ENCODE measurements around the gene PGBD1.

PGBD1 gene

DNA sequence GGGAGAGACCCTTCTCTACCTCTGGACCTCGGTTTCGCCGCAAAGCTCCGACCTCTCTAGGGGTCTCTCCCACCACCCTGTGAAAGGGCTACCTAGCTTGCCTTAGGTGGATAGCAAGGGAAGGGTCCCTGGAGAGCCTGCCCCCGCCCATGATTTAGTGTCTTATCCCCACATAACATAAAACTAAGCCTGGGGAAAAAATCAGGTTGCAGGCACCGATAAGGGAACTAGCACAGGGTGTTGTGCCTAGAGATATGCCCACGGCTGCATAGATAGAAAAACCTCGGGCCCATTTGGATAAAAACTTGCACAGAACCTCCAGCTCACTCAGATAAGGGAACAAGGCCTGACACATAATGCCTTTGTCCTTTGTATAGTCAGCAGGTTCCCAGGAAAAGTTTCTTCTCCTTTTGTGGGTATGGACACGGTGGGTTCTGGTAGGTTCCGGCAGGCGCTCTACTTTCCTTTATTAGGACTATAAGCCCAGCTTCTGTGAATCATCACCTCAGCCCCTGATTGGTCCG lies 53.7 kb downstream of the PGBD1 start:
- Mint-ChIP-seq H3K27me3 (ENCODE audit: low read depth) (no peaks in the 10 kb centered on the region), H3K4me3 (no peak overlapping the region), H3K4me1 (no peaks in the 10 kb centered on the region), H3K36me3 (ENCODE audit: low read depth) (peaks cover 4% of the 10 kb centered on the region), H3K27ac (no peak overlapping the region), H3K9me3 (no peaks in the 10 kb centered on the region)
- TF ChIP-seq, protein P1, sequence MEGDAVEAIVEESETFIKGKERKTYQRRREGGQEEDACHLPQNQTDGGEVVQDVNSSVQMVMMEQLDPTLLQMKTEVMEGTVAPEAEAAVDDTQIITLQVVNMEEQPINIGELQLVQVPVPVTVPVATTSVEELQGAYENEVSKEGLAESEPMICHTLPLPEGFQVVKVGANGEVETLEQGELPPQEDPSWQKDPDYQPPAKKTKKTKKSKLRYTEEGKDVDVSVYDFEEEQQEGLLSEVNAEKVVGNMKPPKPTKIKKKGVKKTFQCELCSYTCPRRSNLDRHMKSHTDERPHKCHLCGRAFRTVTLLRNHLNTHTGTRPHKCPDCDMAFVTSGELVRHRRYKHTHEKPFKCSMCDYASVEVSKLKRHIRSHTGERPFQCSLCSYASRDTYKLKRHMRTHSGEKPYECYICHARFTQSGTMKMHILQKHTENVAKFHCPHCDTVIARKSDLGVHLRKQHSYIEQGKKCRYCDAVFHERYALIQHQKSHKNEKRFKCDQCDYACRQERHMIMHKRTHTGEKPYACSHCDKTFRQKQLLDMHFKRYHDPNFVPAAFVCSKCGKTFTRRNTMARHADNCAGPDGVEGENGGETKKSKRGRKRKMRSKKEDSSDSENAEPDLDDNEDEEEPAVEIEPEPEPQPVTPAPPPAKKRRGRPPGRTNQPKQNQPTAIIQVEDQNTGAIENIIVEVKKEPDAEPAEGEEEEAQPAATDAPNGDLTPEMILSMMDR (IDR thresholded peaks at IDR 0.05; ENCODE audit: unreplicated experiment in 3 of 3) = no peak

DNA sequence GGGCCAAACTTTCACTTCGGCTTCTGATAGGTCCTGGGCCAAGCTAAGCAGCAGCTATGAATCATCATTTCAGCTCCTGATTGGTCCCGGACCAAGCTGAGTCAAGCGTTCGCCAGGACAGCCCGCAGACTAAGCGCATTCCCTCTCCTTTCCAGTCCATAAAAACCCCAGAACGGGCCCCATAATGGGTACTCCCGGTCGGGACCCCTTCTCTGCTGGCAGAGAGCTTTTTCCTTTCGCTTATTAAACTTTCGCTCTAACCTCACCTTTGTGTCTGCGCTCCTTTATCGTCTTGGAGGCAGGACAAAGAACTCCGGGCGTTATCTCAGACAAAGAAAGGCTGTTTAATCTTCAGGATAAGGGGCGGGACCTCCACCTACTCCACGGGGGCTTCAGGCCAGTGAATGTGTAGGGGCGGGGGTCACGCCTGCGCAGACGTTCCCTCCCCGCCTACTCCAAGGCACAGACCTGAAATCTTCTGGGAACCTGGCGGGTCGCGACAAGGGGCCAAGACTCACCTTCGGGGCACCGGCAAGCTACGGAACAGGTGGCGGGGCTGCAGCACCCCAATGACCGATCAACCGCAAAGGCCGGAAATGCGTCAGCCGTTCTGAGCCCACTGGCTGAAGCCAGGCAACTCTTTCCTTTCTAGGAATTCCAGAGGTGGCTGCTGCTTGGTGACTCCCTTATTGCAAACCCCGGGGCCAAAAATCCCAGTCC lies 54.4 kb downstream of the PGBD1 start, which contains the start of gene ZSCAN31:
TSS of gene ZSCAN31 (minus strand) at position 585 of the 720 bp plus-strand sequence. CDS start 6,465 bp downstream, outside the sequence.
- no peaks in the 10 kb centered on the region for H3K4me1 Mint-ChIP-seq
- no peak within 1 kb of the TSS for H3K4me3 Mint-ChIP-seq
- H3K27me3 Mint-ChIP-seq (ENCODE audit: low read depth) = no peaks in the 10 kb centered on the region
- TF ChIP-seq, protein P1 (IDR thresholded peaks at IDR 0.05; ENCODE audit: unreplicated experiment in 3 of 3) = no peak
- peaks cover 4% of the 10 kb centered on the region for H3K36me3 Mint-ChIP-seq (ENCODE audit: low read depth)
- no peak within 1 kb of the TSS for H3K27ac Mint-ChIP-seq
- H3K9me3 Mint-ChIP-seq = no peaks in the 10 kb centered on the region

DNA sequence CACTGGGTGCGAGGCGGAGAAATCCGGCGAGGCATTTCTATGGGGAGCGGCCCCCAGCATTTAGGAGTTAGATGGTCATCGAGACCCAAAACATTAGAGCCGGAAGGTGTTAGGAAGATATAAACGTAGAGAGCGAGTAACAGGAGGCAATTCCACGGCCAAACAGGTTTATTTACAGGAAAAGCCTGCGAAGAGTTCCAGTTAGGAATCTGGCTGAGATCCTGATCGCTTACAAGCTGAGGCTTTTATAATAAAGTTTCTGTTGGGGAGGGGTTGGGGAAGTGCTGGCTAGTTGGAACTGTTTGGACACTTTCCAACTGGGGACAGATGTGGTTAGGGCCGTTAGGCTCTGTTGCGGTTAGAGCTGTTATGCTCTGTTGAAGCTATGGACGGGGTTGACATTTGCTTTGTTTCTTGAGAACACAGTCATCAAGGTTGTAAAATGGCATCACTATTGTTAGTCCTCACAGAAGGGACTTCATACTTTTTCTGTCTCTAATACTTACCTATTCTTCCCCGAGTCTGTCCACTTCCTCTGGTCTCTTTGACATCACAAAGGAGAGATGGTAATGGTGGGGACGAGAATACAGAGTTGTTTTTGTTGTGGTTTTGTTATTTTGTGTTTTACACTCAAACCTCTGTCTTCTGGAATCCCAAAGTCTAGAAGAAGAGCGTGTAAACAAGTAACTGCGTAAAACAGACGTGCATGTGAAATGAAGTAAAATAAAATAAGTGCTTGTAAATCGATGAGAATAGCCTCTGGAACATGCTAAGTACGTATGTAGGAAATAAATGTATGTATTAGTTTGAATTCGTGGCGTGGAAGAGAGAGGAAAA lies 55.1 kb downstream of the PGBD1 start:
- TF ChIP-seq, protein P1 (IDR thresholded peaks at IDR 0.05; ENCODE audit: unreplicated experiment in 3 of 3) = no peak
- H3K27me3 Mint-ChIP-seq (ENCODE audit: low read depth) = no peaks in the 10 kb centered on the region
- H3K36me3 Mint-ChIP-seq (ENCODE audit: low read depth) = peaks cover 4% of the 10 kb centered on the region
- H3K9me3 Mint-ChIP-seq = no peaks in the 10 kb centered on the region
- no peak overlapping the region for H3K4me3 Mint-ChIP-seq
- no peak overlapping the region for H3K27ac Mint-ChIP-seq
- no peaks in the 10 kb centered on the region for H3K4me1 Mint-ChIP-seq

DNA sequence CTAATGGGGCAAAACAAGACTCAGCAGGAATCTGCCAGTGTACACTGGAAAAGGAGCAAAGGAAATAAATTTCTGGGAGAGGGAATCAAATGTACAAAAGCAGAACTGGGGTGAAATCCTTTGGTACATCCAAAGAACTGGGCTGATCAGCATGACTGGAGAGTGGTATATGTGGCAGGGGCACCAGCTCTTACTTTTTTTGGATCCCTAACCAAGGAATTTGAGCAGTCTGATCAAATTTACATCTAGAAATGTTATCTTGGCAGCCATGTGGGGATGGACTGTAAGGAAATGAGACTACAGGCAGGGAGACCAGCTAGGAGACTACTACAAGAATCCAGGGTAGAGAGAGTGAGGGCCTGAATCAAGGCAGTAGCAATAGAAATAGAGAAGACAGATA lies 55.7 kb downstream of the PGBD1 start:
- H3K36me3 Mint-ChIP-seq (ENCODE audit: low read depth) = peaks cover 1% of the 10 kb centered on the region
- H3K4me1 Mint-ChIP-seq = no peaks in the 10 kb centered on the region
- no peak overlapping the region for H3K27ac Mint-ChIP-seq
- TF ChIP-seq, protein P1 (IDR thresholded peaks at IDR 0.05; ENCODE audit: unreplicated experiment in 3 of 3) = no peak
- no peaks in the 10 kb centered on the region for H3K9me3 Mint-ChIP-seq
- H3K27me3 Mint-ChIP-seq (ENCODE audit: low read depth) = no peaks in the 10 kb centered on the region
- no peak overlapping the region for H3K4me3 Mint-ChIP-seq

DNA sequence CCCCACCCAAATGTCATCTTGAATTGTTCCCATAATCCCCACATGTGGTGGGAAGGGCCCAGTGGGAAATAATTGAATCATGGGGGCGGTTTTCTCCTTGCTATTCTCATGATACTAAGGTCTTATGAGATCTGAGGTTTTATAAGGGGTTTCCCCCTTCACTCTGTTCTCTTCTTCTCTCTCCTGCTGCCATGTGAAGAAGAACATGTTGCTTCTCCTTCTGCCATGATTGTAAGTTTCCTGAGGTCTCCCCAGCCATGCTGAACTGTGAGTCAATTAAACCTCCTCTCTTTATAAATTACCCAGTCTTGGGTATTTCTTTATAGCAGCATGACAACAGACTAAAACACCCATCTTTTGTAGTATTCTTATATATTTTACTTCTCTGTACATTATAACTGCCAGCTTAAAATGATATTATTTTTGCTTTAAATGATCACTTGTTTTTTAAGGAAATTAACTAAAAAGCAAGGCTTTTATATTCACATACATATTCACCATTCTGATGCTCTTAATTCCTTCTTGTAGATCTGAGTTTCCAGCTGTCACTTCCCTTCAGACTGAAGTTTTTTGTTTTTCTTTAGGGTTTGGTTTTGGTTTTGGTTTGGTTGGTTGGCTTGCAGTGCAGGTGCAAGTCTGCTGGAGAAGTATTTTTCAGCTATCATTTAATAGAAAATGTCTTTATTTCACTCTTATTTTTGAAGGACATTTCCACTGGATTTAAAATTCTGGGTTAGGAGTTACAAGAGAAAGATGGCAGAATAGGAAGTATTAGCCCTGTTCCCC lies 59.1 kb downstream of the PGBD1 start:
- no peaks in the 10 kb centered on the region for H3K4me1 Mint-ChIP-seq
- no peaks in the 10 kb centered on the region for H3K36me3 Mint-ChIP-seq (ENCODE audit: low read depth)
- TF ChIP-seq, protein P1 (IDR thresholded peaks at IDR 0.05; ENCODE audit: unreplicated experiment in 3 of 3) = no peak
- H3K9me3 Mint-ChIP-seq = no peaks in the 10 kb centered on the region
- H3K4me3 Mint-ChIP-seq = peak overlapping the region in 1 of 3 experiments; percentile 29
- no peak overlapping the region for H3K27ac Mint-ChIP-seq
- H3K27me3 Mint-ChIP-seq (ENCODE audit: low read depth) = peaks cover 5% of the 10 kb centered on the region
